HG02884 (cell line): ENCODE results near the gene SERP2.
"Not testable (repeated sequence)": the region's sequence is repeated elsewhere in the genome, so short reads cannot be mapped to it uniquely, and the experiment has no call there.

Source experiments
- ATAC-seq: cut with Tn5 transposase; IDR thresholded peaks from one replicate; pipeline ENCODE4 v1.9.1; 2021; ENCODE audit warnings: mild to moderate bottlenecking, moderate library complexity; ENCODE audit not compliant: unreplicated experiment

Gene SERP2

DNA sequence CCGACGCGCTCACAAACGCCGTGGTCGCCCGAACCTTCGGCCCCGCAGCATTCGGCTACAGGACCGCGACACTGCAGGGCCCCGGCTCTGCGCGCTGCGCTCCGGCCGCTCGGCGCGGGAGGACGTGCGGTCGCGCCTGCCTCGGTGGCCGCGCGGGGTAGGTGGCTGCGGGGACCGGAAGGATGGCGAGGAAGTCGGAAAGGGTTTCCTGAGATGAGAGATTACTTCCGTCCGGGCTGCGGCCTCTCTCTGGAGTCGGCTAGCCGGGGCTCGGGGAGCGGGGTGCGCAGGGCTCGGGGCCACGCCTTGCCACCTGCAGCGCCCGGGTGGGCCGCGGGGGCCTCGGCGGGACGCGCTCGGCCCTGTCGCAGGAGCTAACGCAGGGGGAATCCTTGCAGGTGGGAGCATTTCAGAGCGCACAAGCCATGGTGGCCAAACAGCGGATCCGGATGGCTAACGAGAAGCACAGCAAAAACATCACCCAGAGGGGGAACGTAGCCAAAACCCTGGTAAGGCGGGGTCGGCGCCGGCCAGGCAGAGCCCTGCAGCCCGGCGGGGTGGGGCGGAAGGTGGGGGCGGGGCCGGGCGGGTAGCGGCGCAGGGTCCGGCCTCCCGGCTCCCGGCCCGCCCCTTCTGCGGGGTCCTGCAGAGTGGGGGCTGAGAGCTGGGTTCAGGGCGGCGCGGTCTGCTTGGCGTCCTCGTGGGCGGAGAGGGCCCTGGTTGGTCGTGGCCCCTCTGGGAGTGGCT, at the start of gene SERP2:
SERP2 (plus strand) TSS at position 224 of the 747 bp plus-strand sequence; CDS start at position 426, 202 bp downstream.
- no peak for ATAC-seq

DNA sequence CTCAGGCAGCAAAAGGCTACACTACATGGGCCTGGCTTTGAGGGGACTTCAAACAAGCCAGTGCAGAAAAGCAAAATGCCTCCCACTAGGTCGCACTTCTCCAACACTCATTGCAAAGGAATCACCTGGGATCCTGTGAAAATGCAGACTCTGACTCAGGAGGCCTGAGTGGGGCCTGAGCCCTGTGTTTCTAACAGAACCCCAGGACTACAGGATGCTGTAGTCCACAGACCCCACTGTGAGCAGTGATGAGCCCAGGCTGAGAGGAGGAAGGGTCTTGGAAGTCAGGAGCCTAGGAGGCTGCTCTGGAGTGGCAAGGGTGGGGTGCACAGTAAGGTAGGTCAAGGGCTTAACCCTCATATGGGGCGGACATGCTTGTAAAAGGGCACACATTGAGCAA, 46.7 kb upstream of the SERP2 start:
- ATAC-seq, result no peak

DNA sequence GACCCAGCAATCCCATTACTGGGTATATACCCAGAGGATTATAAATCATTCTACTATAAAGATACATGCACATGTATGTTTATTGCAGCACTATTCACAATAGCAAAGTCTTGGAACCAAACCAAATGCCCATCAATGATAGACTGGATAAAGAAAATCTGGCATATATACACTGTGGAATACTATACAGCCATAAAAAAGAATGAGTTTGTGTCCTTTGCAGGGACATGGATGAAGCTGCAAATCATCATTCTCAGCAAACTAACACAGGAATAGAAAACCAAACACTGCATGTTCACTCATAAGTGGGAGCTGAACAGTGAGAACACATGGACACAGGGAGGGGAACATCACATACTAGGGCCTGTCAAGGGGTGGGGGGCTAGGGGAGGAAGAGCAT, 44.6 kb upstream of the SERP2 start:
- not testable (repeated sequence) for ATAC-seq

DNA sequence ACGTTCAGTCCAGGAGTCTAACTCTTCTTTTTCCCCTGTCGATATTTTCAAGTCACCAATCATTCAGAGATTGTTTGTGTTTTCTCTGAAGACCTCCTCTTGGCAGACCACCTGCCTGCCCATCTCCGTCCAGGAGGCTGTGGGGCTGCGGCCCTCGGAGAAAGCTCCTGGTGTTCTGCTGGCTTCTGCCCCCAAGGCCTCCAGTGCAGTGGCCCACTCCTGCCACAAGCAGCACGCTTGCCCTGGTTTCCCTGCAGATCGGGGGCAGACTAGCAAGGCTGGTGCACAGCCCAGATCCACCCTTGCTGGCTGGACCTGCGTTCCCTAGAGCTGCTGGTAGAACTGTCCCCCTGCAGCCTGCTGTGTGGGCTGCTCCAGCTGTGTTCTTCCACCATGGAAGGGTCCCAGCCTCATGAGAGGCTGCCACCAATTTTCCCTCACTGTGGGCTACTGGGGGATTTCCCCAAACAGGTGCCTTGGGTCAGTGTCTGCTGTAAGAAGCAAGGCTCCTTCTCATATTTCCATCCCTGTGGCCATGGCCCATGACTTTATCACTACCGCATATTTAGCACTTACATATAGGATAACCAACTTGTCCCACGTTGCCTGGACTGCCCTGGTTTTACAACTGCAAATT, 43.6 kb upstream of the SERP2 start:
- no peak for ATAC-seq

DNA sequence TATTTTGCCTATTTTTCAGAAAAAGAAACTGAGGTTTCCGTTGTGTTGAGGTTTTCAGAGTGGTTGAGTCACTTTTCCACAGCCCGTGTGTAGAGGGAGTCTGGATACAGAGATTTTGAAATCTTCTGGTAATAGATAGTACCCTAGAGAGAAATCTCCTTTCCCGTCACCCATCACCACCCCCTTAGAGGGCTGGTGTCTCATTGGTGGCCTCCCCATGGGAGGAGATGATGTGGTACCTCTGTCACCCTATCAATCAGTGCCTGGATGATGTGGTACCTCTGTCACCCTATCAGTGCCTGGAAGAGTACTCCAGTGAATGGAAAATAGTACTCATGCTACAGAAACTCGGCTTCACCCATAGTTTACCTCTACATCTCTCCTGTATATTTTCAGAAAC, 42.2 kb upstream of the SERP2 start:
- ATAC-seq, result no peak

DNA sequence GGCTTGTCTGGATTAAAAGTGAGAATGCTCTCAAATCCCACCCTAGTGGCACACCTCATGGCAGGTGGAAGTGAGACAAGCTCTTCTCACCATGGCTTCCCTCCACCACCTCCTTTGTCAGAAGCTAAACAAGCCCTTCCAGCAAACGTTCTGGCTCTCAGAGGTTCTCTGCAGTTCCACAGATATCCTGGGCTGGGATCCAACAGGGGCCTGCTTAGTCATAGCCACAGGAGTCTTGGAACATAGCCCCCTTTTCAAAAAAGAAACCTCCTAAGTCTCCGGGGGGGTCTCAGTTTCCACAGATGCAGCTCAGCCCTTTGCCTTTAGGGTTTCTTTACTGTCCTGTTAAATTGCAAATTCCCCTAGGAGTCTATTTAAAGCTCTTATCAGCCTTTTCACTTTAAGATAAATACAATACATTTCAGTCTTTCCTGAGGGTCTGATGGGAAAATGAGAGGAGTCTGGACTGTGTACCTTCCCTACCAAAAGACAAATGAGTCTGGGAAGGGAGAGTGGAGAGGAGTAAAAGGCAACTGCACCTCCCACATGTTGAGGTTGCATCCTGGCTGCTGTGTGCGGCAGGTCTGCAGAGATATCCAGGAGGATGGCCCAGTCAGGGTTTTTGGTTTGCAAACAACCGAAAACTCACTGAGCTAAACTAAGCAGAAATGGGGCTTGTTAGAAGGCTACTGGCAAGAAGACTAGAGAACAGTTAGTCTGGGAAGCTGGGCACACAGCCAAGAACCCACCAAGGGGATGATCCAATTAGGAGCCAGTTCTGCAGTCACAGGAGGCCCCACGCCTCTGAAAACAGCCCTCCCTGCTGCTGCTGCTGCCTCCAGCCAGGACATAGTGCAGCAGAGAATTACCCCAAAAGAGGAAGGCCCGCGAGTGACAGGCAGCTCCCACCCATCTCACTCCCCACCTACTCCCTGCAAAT, 41.4 kb upstream of the SERP2 start:
- no peak for ATAC-seq

DNA sequence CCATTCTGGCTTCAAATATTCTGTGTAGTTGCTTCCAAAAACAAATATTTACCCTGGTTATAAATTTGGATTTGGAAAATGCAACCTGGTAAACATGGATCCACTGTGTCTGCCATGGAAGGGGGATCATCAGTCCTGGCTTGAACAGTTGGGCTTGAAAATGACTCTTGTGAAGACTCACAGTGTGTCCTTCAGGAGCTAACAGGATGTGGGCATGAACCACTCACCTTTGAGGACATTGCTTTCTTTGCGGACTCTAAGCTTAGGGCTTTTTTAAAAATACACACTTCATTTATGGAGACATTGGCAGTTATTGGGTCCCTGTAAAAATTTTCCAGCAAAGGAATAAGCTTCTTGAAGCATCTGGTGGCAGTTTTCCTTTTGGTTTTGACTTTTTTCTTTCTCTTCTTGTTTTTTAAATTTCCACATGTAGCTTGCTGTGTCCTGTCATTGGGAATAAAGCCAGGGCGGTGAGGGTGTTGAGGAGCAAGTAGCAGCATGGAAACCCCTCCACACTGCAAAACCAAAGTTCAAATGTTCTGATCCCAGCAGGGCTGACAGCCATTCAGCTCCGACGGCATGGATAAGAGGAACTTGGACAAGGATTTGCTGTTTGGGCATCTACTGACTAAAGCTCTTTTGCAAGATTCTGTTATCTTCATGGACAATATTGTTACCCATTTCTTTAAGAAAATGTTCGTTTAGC, 39.5 kb upstream of the SERP2 start:
- ATAC-seq, result no peak

DNA sequence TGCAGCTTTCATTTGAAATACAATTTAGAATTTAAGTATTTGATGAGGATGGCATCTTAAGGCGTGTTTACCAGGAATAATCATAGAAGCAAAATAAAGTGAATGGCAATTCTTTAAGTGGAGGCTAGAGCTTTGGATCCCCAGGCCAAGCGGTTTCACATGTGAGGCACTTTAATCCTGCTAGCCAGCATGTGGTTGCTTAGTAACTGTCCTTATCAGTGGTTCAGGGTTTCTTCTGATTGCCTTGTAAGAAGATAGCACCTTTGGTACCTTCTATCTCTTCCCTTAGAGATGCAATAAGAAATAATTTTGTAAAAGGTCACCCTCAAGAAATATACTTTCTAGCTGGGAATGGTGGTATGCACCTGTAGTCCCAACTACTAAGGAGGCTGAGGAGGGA, 38.9 kb upstream of the SERP2 start:
- ATAC-seq, result no peak

DNA sequence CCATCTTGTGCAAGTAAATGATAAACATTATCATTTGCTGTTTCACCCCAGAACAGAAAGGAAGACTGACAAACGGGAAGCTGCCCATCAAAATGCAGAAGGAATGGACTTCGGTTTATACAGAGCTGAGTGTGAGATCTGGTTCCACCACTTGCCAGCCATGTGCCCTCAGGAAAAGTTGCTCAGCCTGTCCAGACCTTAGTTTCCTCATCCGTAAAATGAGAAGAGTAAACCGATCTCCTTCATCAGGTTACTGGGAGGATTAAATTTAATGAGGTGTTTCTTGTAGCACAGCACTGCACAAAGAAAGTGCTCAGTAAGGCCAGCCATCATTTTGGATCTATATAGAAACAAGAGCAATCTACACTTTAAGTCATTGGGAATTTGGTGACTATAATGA, 36.7 kb upstream of the SERP2 start:
- ATAC-seq, result no peak

DNA sequence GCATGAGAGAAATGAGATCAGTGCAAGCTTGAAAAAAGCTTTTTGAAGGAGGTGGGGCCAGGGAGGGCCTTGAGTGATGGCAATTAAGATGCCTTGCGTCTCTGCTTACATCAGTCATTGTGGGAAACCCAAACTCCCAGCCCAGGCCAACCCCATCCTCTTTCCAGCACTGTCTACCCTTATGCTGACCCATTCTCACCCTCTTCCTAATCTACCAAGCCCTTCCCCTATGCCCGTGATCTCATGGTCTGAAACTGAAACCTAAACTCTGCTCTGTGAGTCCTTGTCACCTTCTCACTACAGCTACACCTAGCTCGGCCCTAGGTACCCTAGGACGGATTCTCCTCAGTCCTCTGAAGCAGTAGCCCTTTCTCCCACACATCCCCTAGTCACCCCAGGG, 36.0 kb upstream of the SERP2 start:
- no peak for ATAC-seq

DNA sequence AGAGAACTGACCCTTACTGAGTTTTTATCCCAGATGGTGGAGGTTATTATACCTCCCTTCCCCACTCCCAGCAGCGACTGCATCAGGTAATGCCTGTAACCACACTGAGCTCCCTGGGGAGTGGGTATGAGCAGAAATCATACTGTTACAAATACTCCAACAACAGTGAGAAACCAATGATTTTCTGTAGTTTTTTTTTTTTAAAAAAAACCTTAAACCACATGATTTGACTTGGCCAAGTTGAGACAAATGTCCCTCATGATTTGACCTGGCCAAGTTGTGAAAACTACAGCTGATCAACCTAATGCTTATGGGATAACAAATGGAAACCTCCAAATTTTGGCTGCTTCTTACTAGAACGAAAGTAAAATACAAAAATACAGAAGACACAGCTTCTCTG, 33.1 kb upstream of the SERP2 start:
- ATAC-seq, result no peak

DNA sequence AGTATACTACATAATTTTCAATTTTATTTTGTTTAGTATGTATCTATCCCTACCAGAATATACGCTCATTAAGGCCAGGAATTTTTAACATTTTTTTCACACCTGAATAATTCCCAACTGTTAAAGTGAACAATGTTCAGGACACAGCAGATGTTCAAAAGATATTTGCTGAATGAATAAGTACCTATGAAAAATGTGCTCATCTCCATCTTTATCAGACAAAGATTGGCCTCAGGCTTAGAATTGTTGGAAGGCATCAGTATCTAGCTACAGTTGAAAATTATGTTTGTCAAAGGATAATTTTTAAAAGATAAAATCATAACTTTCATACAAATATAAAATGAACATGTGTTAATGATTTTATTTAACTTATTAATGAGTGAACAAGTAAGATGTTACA, 30.9 kb upstream of the SERP2 start:
- ATAC-seq, result no peak

DNA sequence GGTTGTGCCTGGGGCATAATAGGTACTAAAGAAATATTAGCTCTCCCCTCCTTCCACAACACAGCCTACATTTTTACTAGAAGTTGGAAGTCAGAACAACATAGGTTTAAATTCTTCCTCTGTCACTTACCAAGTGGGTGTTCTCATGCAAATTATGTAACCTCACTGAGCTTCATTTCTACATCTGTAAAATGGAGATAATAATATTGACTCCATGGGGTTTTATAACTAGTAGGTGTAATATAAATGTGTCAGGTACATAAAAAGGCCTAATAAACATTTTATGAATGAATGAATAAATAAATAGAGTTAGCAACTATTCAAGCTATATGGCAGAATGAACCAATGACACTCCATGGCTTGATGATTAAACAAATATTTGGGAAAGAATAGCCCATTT, 27.1 kb upstream of the SERP2 start:
- ATAC-seq, result no peak

DNA sequence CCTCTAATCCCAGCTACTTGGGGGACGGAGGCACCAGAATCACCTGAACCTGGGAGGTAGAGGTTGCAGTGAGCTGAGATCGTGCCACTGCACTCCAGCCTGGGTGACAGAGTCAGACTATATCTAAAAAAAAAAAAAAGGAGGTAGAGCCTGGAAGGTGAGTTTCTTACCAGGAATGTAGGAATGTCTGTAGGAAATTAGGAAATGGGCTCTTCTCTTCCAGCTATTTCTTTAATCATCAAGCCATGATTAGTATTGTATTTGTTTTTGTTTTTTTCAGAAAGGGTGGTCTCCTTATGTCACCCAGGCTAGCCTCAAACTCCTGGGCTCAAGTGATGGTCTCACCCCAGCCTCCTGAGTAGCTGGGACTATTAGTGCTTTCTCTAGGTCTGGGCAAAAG, 26.3 kb upstream of the SERP2 start:
- ATAC-seq, result no peak

DNA sequence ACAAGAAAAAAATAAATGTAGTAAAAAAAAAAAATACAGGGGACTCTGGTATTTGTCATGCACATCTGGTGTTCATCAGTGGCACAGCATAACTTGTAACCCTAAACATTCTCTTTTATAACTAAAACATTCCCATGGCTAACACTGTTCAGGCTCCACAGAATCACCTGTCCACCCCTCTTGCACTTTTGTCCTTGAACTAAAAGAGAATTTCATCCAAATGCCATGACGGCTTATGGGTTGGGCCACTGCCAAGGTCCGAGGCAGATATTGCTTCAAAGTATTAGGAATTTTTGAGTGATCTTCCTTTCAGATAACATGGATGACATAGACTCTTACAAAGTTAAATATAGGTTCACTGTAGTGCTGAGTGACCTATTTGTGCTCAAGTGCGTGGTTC, 25.7 kb upstream of the SERP2 start:
- ATAC-seq, result no peak

DNA sequence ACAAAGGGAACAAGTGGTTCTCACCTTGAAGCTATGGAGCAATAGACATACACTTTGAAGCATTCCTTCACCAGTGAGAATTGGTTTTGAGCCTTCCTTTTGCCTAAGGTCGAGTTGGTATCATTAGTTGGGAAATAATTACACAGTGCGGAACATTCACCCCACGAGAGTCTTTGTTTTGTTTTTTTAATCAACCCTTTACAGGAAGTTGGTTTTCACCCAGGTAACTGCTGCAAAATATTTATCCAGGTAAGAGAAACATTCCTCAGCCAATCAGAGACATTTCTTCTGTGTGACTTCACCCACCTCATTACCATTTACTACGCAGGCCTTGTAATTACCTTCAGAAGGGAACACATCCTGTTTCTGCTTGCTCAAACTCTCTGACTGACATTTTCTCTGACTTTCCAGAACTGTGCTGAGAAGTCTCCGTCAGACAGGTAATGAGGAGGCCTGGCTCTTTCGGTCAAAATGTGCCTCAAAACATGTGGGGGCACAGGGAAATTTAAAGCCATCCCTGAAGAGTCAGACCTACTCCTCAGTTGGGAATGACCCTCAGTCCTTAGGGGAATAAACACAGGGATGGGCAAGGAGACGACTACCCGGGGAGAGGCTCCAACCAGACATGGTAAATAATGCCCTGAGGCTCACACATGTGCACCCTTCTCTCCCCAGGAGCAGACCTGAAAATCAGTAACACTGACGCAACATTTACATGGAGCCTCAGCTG, 22.7 kb upstream of the SERP2 start:
- ATAC-seq, result no peak

DNA sequence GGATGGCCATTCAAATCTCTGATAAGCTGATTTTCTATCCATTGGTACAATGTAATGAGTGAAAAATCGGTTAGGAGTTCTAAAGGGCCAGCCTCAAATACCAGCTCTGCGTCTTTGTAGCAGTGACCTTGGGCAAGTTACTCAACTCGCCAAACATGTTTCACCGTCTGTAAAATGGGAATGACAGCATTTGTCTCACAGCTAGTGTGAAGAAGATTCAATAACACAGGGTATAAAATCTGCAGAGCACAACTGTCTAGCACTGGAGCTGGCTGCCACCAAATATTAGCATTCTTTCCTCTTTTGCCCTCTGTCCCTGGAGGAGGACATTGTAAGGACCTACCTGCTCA, 22.1 kb upstream of the SERP2 start:
- ATAC-seq, result no peak

DNA sequence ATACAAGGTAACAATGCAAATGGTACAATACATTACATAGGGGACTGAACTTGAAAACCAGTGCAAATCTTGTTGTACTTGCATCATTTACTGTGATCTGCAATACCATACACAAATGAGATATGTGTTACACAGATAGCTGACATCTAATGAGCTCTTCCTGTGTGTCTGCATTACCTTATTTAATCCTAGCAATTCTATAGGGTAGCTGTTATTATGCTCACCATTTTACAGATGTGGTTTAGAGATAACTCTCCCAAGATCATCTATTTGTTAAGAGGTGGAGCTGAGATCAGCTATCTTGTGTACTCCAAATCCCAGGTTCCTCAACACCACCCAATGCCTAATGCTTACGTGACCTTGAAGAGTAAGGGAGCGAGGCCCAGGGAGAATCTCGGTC, 21.4 kb upstream of the SERP2 start:
- ATAC-seq, result no peak

DNA sequence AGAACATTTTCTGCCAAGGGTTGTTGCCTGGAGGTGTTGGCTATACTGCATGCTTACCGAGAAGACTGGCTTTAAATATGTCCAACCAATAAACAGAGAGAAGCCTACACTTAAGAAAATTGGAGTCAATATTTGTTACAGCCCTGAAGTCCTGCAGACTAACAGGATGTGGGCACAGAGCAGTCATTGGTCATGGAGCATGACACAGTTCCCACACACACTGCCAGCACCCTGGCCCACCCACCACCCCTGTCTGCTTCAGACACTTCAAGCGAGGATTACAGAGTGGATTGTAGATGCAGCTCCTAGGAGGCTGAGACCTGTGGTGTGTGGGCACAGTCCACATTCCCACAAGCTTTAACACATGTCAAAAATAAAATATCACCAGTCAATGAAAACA, 21.0 kb upstream of the SERP2 start:
- ATAC-seq, result no peak

DNA sequence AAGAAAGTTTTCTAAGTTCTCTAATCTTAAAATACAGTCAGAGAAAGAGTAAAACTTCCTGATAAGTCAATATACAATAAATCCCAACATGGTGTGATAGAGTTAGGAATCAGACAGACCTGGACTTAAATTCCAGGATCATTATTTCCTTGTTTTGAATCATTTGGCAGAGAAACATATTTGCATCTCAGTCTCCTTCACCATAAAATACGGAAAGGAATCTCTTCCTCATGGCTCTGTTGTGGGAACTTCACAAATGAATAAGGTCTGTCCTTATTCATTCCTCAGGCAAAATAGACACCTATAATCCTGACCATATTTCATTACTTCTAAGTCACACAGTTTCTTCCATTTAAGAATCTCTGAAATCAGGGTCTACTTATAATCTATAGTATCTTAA, 19.3 kb upstream of the SERP2 start:
- no peak for ATAC-seq

DNA sequence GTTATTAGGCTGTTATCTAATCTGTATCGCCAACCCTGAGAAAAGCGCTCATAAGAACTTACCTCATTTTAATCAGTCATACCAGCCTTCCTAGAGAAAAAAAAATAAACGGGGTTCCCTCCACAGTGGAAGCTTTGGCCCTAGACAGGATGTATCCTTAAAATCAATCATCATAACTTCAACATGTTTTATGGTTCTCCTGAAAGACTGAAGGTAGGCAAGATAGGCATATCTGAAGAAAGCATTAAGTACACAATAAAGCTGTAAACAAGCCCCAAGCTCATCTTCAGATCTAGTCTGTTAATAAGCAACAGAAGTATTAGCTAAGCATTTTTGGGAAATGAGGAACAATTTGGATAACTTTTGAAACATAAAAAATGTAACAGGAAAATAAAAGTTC, 18.7 kb upstream of the SERP2 start:
- ATAC-seq, result no peak
